Suprapubic skin (tissue), 3 donors: ENCODE data around the gene AQR.

ENCODE experiments used
- CTCF ChIP-seq, 2 donors: fragments of 200-600 bp in 1 of 2; fragments of 450-650 bp in 1 of 2; sonication (generic) in 1 of 2; IDR thresholded peaks; one replicate each; pipeline ENCODE4 v1.5.1; 2016 to 2019; ENCODE audit warnings: antibody characterized with exemption in 2 of 2, mild to moderate bottlenecking in 1 of 2, moderate library complexity in 1 of 2
- POLR2AphosphoS5 ChIP-seq, 3 donors: sonication (generic); formaldehyde crosslinking; IDR thresholded peaks; one replicate each; pipeline ENCODE4 v1.6.1; 2017; ENCODE audit warnings: antibody characterized with exemption in 3 of 3

GRCh38 chr15:34905047-34905446 lies 64.5 kb downstream of the AQR start:
- TF ChIP-seq POLR2AphosphoS5 (IDR thresholded peaks at IDR 0.05) (no peak), CTCF (IDR thresholded peaks at IDR 0.05) (no peak)
